Bronchial epithelial cell (primary cell): ENCODE measurements around the gene TENM3. TPM values are rescaled to one million over a fixed set of nuclear protein-coding genes. Genes with fewer than 3 reads are reported as not detected.
A peak's percentile ranks its signal among the peaks of the same experiment; 100 is the strongest.
"Not testable (repeated sequence)": the region's sequence is repeated elsewhere in the genome, so short reads cannot be mapped to it uniquely, and the experiment has no call there.

Experiments used
- DNase-seq: peaks from one replicate; pipeline ENCODE4 v3.0.0-alpha.2; 2010; ENCODE audit warnings: low read depth
- FAIRE-seq: peaks from 2 replicates; lab custom pipeline; 2011; peaks lifted over from hg19 to GRCh38; lab: Jason Lieb, UNC
- H3K27me3 ChIP-seq: 2 replicates; pipeline ENCODE4 v1.5.1; 2011; ENCODE audit warnings: low read length; ENCODE audit not compliant: control insufficient read depth, insufficient read depth
- H3K36me3 ChIP-seq: 2 replicates; pipeline ENCODE4 v1.5.1; 2011; ENCODE audit warnings: low read length; ENCODE audit not compliant: control insufficient read depth, insufficient read depth
- H3K4me3 ChIP-seq: 2 replicates; pipeline ENCODE4 v1.5.1; 2011; ENCODE audit warnings: mild to moderate bottlenecking, low read depth, low read length, control low read depth
- CTCF ChIP-seq: IDR thresholded peaks from 2 replicates; pipeline ENCODE4 v1.5.1; 2011; ENCODE audit warnings: mild to moderate bottlenecking, moderate library complexity, low read length, control low read depth, inconsistent platforms; ENCODE audit not compliant: insufficient read depth, severe bottlenecking
- total RNA-seq: library from RNA; depleted of rRNA; stranded (reverse); fragments of >200 nt; gene quantifications from 2 replicates; pipeline ENCODE4 v1.2.1, GENCODE V29; 2014

Gene TENM3
- total RNA-seq, 1 donor from 2014 or later = 1.3 TPM

GRCh38 chr4:182235021-182235795 lies 8.0 kb upstream of the TENM3 start:
- FAIRE-seq (peak; percentile 93), DNase-seq (no peak)
- Histone ChIP-seq H3K27me3 (no peaks in the 10 kb centered on the region), H3K4me3 (no peak overlapping the region), H3K36me3 (no peaks in the 10 kb centered on the region)
- no peak for TF ChIP-seq CTCF

GRCh38 chr4:182236186-182236585 lies 7.0 kb upstream of the TENM3 start:
- FAIRE-seq = no peak
- H3K27me3 ChIP-seq = no peaks in the 10 kb centered on the region
- no peak for TF ChIP-seq CTCF
- no peak for DNase-seq
- H3K36me3 ChIP-seq = no peaks in the 10 kb centered on the region
- H3K4me3 ChIP-seq = no peak overlapping the region

GRCh38 chr4:182237010-182237409 lies 6.2 kb upstream of the TENM3 start:
- H3K4me3 ChIP-seq, H3K36me3 ChIP-seq, H3K27me3 ChIP-seq, FAIRE-seq, DNase-seq: not testable (repeated sequence)

DNA sequence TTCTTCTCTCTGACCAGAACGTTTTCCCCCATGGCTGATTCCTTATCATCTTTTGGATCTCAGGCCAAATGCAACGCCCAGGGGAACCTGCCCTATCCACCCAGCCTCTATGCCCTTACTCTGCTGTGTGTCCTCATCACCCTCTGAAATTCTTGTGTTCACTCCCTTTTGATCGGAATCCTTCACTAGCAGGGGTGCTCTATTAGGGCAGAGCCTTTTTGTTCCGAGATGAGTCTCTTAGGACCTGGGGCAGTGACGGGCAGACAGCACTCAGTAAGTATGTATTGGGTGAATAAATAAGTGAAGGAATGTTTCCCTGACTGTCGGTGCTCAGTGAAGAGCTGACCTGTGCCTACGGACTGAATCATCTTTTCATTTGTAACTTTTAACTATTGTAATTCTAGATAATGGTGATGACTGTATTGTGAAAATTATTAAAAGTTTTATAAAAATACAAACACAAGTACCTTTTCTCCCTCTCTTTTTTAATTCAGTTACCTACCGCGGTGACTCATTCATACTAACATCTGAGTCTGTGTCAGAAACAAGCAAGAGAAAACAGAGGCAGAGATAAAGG lies 4.8 kb upstream of the TENM3 start:
- Histone ChIP-seq H3K4me3 (no peak overlapping the region), H3K36me3 (no peaks in the 10 kb centered on the region), H3K27me3 (no peaks in the 10 kb centered on the region)
- TF ChIP-seq CTCF = no peak
- DNase-seq (no peak), FAIRE-seq (no peak)

GRCh38 chr4:182240161-182241130 lies 2.8 kb upstream of the TENM3 start:
- Histone ChIP-seq H3K36me3 (no peaks in the 10 kb centered on the region), H3K27me3 (no peaks in the 10 kb centered on the region), H3K4me3 (no peak overlapping the region)
- FAIRE-seq = no peak
- peak; percentile 5 for DNase-seq
- no peak for TF ChIP-seq CTCF

GRCh38 chr4:182242260-182242659 lies 942 bp upstream of the TENM3 start:
- not testable (repeated sequence) for DNase-seq, H3K4me3 ChIP-seq, H3K36me3 ChIP-seq, H3K27me3 ChIP-seq, FAIRE-seq
